A549 treated with DMSO at 1 μM for 4 hours (cell line): ENCODE results near the gene CYP46A1. TPM values are rescaled to one million over a fixed set of nuclear protein-coding genes. Genes with fewer than 3 reads are reported as not detected.

Experiments
- total RNA-seq: library from RNA; stranded (reverse); fragments of 200-300 nt; extraction: Qiagen RNA extraction; gene quantifications from 5 replicates; pipeline ENCODE4 v1.2.3, GENCODE V29; 2022; ENCODE audit warnings: low read depth

CYP46A1 gene
- total RNA-seq = 0.10 to 0.38 TPM (median 0.15 TPM) in 5 replicates

GRCh38 chr14:99683619-99684409, at the start of gene CYP46A1:
CYP46A1 (plus strand) TSS chr14:99684298; CDS start chr14:99684418, 120 bp downstream.

GRCh38 chr14:99644723-99645544, 39.2 kb upstream of the CYP46A1 start, which contains the start of gene HHIPL1:
HHIPL1 (plus strand) TSS chr14:99645129; CDS start chr14:99645208, 79 bp downstream.

Other genes starting within 250 kb of the CYP46A1 start
- gene SETD3, start 203.4 kb upstream of the CYP46A1 start, total RNA-seq = 45.0 to 54.1 TPM (median 51.4 TPM) in 5 replicates
- gene CCNK, start 202.9 kb upstream of the CYP46A1 start, total RNA-seq = 46.5 to 56.5 TPM (median 52.5 TPM) in 5 replicates
- 42.5 to 46.5 TPM (median 44.2 TPM) in 5 replicates for gene CCDC85C, start 80.1 kb upstream of the CYP46A1 start, total RNA-seq
- 0.11 to 0.28 TPM (median 0.17 TPM) in 5 replicates for gene HHIPL1, start 39.2 kb upstream of the CYP46A1 start, total RNA-seq
- 39.1 to 50.1 TPM (median 43.4 TPM) in 5 replicates for gene EML1, start 109.1 kb downstream of the CYP46A1 start, total RNA-seq